Psoas muscle (tissue), 8 donors: ENCODE measurements around the gene LONRF3. TPM values are rescaled to one million over a fixed set of nuclear protein-coding genes. Genes with fewer than 3 reads are reported as not detected.

Experiments
- ATAC-seq, 4 donors: fragments of 200-7000 bp; cut with Tn5 transposase; one replicate each; pipeline ENCODE4 v1.9.1; 2020; ENCODE audit warnings: moderate library complexity in 3 of 4, mild to moderate bottlenecking in 2 of 4
- DNase-seq, 2 donors: peaks; one replicate each; pipeline ENCODE4 v3.0.0-alpha.2; 2020
- H3K27ac ChIP-seq: fragments of 200-600 bp; one replicate; pipeline ENCODE4 v1.8.0; 2022
- H3K27me3 ChIP-seq, 3 donors: fragments of 200-600 bp in 1 of 3; one replicate each; pipeline versions ENCODE4 v1.6.1 to v1.8.0; 2013 to 2022; ENCODE audit warnings: low read length in 2 of 3, mild to moderate bottlenecking in 2 of 3, moderate library complexity in 1 of 3; ENCODE audit not compliant: insufficient read depth in 3 of 3
- H3K36me3 ChIP-seq, 2 donors: fragments of 200-600 bp in 1 of 2; one replicate each; pipeline versions ENCODE4 v1.6.1 to v1.8.0; 2013 to 2022; ENCODE audit warnings: low read depth in 1 of 2, mild to moderate bottlenecking in 1 of 2, moderate library complexity in 1 of 2; ENCODE audit not compliant: insufficient read depth in 1 of 2
- H3K4me1 ChIP-seq: fragments of 200-600 bp; one replicate; pipeline ENCODE4 v1.8.0; 2022
- H3K4me3 ChIP-seq: fragments of 200-600 bp; one replicate; pipeline ENCODE4 v1.8.0; 2022; ENCODE audit warnings: mild to moderate bottlenecking
- H3K9me3 ChIP-seq: fragments of 200-600 bp; one replicate; pipeline ENCODE4 v1.8.0; 2022
- CTCF ChIP-seq: fragments of 200-600 bp; IDR thresholded peaks from one replicate; pipeline ENCODE4 v1.8.0; 2022; ENCODE audit warnings: antibody characterized with exemption
- WGBS, 3 donors: extraction: QIAGEN DNeasy Blood & Tissue Kit; methylation state at CpG; one replicate each; pipeline versions ENCODE4 v1.1.6 to v1.1.7; 2013; 5-methylcytosine and 5-hydroxymethylcytosine counted together
- intact Hi-C, 2 donors: fragments of 100-400 bp; cut with DNase I; formaldehyde crosslinking; loops; one replicate each; pipeline versions ENCODE4 v1.11.0 to v1.14.2; 2022
- polyA plus RNA-seq, 3 donors: library from polyadenylated mRNA; stranded (reverse); fragments of 200-250 nt; gene quantifications; one replicate each; pipeline ENCODE4 v1.2.3, GENCODE V29; 2013
- total RNA-seq, 4 donors: library from RNA; stranded (reverse); fragmentation: NEBNext Ultra II Directional in 2 of 4; extraction: Animal tissue kit (Norgen Biotek cat#: 25700) in 2 of 4; gene quantifications; one replicate each; pipeline versions ENCODE4 v1.2.1 to v1.2.4, GENCODE V29; 2021 to 2023
- donor health status: healthy with polysubstance abuse.
- donor health status: DM: no; HTN: no; CAD: no; lungs with moderate emphysema.
- donor health status: Bipolar disorder and iron deficiency.
- donor health status: healthy.
- donor health status: DM: yes; HTN: yes; CAD: no.
- donor health status: DM: no; HTN: no; CAD: no.
- donor health status: DM: no; HTN: no; CAD: no.
- donor health status: DM: yes; HTN: yes; CAD: no.

The LONRF3 gene
- total and polyA plus RNA-seq, 7 donors: 8.4 to 55.8 (median 20.2) TPM

DNA sequence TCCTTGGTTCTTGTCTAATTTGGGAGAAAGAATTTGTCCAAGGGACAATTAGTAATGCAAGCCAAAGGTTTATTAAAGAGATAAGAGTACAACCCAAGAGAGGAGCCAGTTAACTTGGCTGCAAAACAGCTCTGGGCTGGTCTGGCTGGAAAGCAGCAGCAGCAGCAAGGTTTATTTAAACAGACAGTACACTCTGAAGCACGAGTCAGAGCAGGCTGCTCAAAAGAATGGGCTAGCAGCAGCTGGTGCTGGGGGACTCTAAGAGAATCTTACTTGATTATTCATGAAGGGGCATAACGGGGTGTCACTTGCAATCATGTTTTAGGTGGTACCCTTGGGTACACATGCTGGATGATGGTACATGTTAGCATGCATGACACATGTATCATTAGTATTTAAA, 81.3 kb downstream of the LONRF3 start:
- no peak overlapping the region for H3K4me3 ChIP-seq
- H3K4me1 ChIP-seq: no peaks in the 10 kb centered on the region
- H3K27me3 ChIP-seq: no peaks in the 10 kb centered on the region
- no peak overlapping the region for H3K27ac ChIP-seq
- no peak for TF ChIP-seq CTCF
- DNase-seq: no peak
- H3K36me3 ChIP-seq: no peaks in the 10 kb centered on the region
- WGBS, 3 donors: 37 to 72% (median 48%) methylated on average over 2 of the region's 2 CpGs
- H3K9me3 ChIP-seq: no peaks in the 10 kb centered on the region
- no peak for ATAC-seq
- intact Hi-C loops: no loop called here

GRCh38 chrX:119062750-119063374, 88.4 kb downstream of the LONRF3 start:
- intact Hi-C loops: no loop called here
- no peak for TF ChIP-seq CTCF

GRCh38 chrX:119063428-119063827, 89.0 kb downstream of the LONRF3 start:
- no peak for TF ChIP-seq CTCF
- ATAC-seq (no peak), DNase-seq (no peak)
- Histone ChIP-seq H3K27me3 (no peaks in the 10 kb centered on the region), H3K36me3 (no peaks in the 10 kb centered on the region), H3K9me3 (no peaks in the 10 kb centered on the region), H3K27ac (no peak overlapping the region), H3K4me3 (no peak overlapping the region), H3K4me1 (no peaks in the 10 kb centered on the region)
- intact Hi-C loops: no loop called here
- 88 to 96% (median 89%) methylated on average over 7 of the region's 7 CpGs for WGBS, 3 donors

More at GRCh38 chrX:119062750-119063374, 88.4 kb downstream of the LONRF3 start:
- Histone ChIP-seq H3K4me3 (no peak overlapping the region), H3K4me1 (no peaks in the 10 kb centered on the region), H3K36me3 (no peaks in the 10 kb centered on the region), H3K9me3 (no peaks in the 10 kb centered on the region), H3K27ac (no peak overlapping the region), H3K27me3 (no peaks in the 10 kb centered on the region)
- DNase-seq (no peak), ATAC-seq (no peak)
- WGBS, 3 donors: 43 to 56% (median 47%) methylated on average over 6 of the region's 6 CpGs

DNA sequence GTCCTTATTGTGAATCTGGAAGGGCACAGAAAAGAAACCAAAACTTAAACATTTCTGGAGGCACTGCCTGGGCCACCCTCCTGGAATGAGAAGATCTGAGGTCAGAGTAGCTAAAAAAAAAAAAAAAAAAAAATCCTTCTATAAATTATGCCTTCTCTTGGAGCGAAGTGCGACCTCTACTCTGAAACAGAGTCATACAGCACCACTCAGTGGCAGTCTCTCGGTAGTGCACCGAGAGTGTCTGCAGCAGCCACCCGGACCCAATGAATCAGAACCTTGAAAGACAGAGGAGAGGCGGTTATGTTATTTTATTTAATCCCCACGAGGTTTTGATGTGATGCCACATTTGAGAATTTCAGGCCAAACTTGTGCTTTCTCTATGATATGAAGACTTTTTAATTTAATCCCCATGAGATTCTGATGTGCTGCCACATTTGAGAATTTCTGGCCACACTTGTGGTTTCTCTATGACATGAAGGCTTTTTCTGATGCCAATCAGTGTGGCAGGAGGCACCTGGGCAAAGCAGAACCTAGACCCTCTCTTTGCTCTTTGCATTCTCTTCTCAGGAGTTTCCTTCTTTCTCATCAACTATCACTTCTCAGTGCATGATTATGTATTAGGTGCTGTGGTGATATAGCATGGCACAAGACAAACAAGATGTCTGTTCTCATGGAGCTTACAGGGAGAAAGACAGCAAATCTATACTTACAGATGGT, 92.8 kb downstream of the LONRF3 start:
- Histone ChIP-seq H3K9me3 (no peaks in the 10 kb centered on the region), H3K4me3 (no peak overlapping the region), H3K36me3 (no peaks in the 10 kb centered on the region), H3K4me1 (no peaks in the 10 kb centered on the region), H3K27ac (no peak overlapping the region), H3K27me3 (no peaks in the 10 kb centered on the region)
- WGBS, 3 donors: 1 to 2% (median 2%) methylated on average over 7 of the region's 7 CpGs
- intact Hi-C loops: loop anchor here (2.0 to 5.0 kb wide), 2 partner anchors 220 to 226 kb away; no protein-coding TSS in a partner anchor
- peak; percentile 49 to 60 for DNase-seq
- peak; percentile 68 to 85 (median 74) for ATAC-seq
- peak; percentile 70 for TF ChIP-seq CTCF

Other genes starting within 250 kb of the LONRF3 start
- 10 to 100 TPM; 32.8 to 56.1 (median 41.5) TPM for gene IL13RA1, start 247.0 kb upstream of the LONRF3 start, total RNA-seq
- 10 to 100 TPM; 16.9 to 27.0 (median 23.5) TPM for gene IL13RA1, start 247.0 kb upstream of the LONRF3 start, polyA plus RNA-seq
- gene ZCCHC12, start 150.8 kb upstream of the LONRF3 start, total RNA-seq: not detected
- gene ZCCHC12, start 150.8 kb upstream of the LONRF3 start, polyA plus RNA-seq: under 1 TPM in 2 of 3 donors, not detected in 1; 0.01 to 0.07 TPM
- not detected for gene CT47C1, start 98.4 kb downstream of the LONRF3 start, total RNA-seq
- not detected for gene CT47C1, start 98.4 kb downstream of the LONRF3 start, polyA plus RNA-seq
- gene KIAA1210, start 153.2 kb downstream of the LONRF3 start, total RNA-seq: not detected
- gene KIAA1210, start 153.2 kb downstream of the LONRF3 start, polyA plus RNA-seq: not detected